H1 (cell line): ENCODE measurements around the gene RERE. TPM values are rescaled to one million over a fixed set of nuclear protein-coding genes. Genes with fewer than 3 reads are reported as not detected.

ENCODE experiments used
- CTCF ChIA-PET: fragments of 300-600 bp; sonication (Branson Sonifier 250); formaldehyde crosslinking; loops from one replicate; lab custom pipeline; 2021; ENCODE audit not compliant: partially characterized antibody; lab: Charles Lee
- POLR2A ChIA-PET: fragments of 300-600 bp; sonication (Branson Sonifier 250); formaldehyde crosslinking; loops from one replicate; lab custom pipeline; 2021; ENCODE audit warnings: inconsistent platforms; ENCODE audit not compliant: partially characterized antibody; lab: Charles Lee
- DNase-seq, 2 experiments: peaks; one replicate each; pipeline versions ENCODE4 v3.0.0 to v3.0.0-alpha.2; 2010 to 2022; ENCODE audit warnings: low spot score in 2 of 2, low read depth in 1 of 2, mixed read lengths in 1 of 2
- FAIRE-seq: peaks from 2 replicates; lab custom pipeline; 2011; peaks lifted over from hg19 to GRCh38; lab: Jason Lieb, UNC
- H2AFZ ChIP-seq: 2 replicates; pipeline ENCODE4 v1.8.1; 2012; ENCODE audit warnings: low read length, inconsistent platforms
- H2AK5ac ChIP-seq: 2 replicates; pipeline ENCODE4 v1.6.1; 2013; ENCODE audit warnings: low read depth, low read length
- H2BK120ac ChIP-seq: replicated peaks from 2 replicates; pipeline ENCODE3; 2013; ENCODE audit warnings: low read depth, low read length, inconsistent platforms
- H2BK12ac ChIP-seq: 2 replicates; pipeline ENCODE4 v1.6.1; 2013; ENCODE audit warnings: low read depth, low read length
- H2BK15ac ChIP-seq: 2 replicates; pipeline ENCODE4 v1.6.1; 2013; ENCODE audit warnings: low read length
- H2BK20ac ChIP-seq: 2 replicates; pipeline ENCODE4 v1.6.1; 2013; ENCODE audit warnings: low read length
- H2BK5ac ChIP-seq: 2 replicates; pipeline ENCODE4 v1.6.1; 2013; ENCODE audit warnings: low read depth, low read length
- H3K14ac ChIP-seq: 2 replicates; pipeline ENCODE4 v1.6.1; 2013; ENCODE audit warnings: inconsistent platforms; ENCODE audit not compliant: insufficient read length
- H3K18ac ChIP-seq: 2 replicates; pipeline ENCODE4 v1.6.1; 2013; ENCODE audit warnings: low read length; ENCODE audit errors: extremely low read depth
- H3K23ac ChIP-seq: 2 replicates; pipeline ENCODE4 v1.6.1; 2013; ENCODE audit warnings: inconsistent platforms; ENCODE audit not compliant: insufficient read length
- H3K23me2 ChIP-seq: 2 replicates; pipeline ENCODE4 v1.6.1; 2013; ENCODE audit warnings: low read depth, low read length
- H3K27ac ChIP-seq: 2 replicates; pipeline ENCODE4 v1.6.1; 2011; ENCODE audit warnings: low read depth, low read length, inconsistent platforms
- H3K27me3 ChIP-seq, 4 experiments: replicated peaks in 1 of 4; 1 replicate in 1 of 4; 2 replicates in 3 of 4; pipeline versions ENCODE4 v1.6.1 to v1.8.1; 2011 to 2013; ENCODE audit warnings: low read length in 3 of 4, mild to moderate bottlenecking in 3 of 4, inconsistent platforms in 2 of 4, mixed read lengths in 2 of 4, moderate library complexity in 1 of 4; ENCODE audit not compliant: control insufficient read depth in 3 of 4, insufficient read depth in 3 of 4; ENCODE audit errors: extremely low read depth in 1 of 4
- H3K36me3 ChIP-seq, 4 experiments: 2 replicates each; pipeline versions ENCODE4 v1.6.1 to v1.8.1; 2011 to 2013; ENCODE audit warnings: mild to moderate bottlenecking in 4 of 4, low read length in 3 of 4, moderate library complexity in 2 of 4, control low read depth in 1 of 4, inconsistent platforms in 1 of 4; ENCODE audit not compliant: insufficient read depth in 4 of 4, control insufficient read depth in 2 of 4
- H3K4ac ChIP-seq: replicated peaks from 2 replicates; pipeline ENCODE3; 2013; ENCODE audit warnings: low read length, low read depth, mixed read lengths, inconsistent platforms; ENCODE audit not compliant: insufficient read length
- H3K4me1 ChIP-seq, 4 experiments: replicated peaks in 1 of 4; 1 replicate in 1 of 4; 2 replicates in 3 of 4; pipeline versions ENCODE4 v1.6.1 to v1.8.1; 2011 to 2013; ENCODE audit warnings: low read length in 3 of 4, inconsistent platforms in 2 of 4, mixed read lengths in 1 of 4; ENCODE audit not compliant: insufficient read depth in 4 of 4, control insufficient read depth in 3 of 4
- H3K4me2 ChIP-seq, 2 experiments: 2 replicates each; pipeline versions ENCODE4 v1.6.1 to v1.8.1; 2011 to 2013; ENCODE audit warnings: low read depth in 2 of 2, low read length in 2 of 2, control low read depth in 1 of 2, inconsistent platforms in 1 of 2, mild to moderate bottlenecking in 1 of 2; ENCODE audit not compliant: insufficient read depth in 1 of 2
- H3K4me3 ChIP-seq, 4 experiments: fragments of 200-600, 300-600 bp in 1 of 4; sonication (generic), shearing (Covaris generic), sonication (Bioruptor Twin) in 1 of 4; 2 replicates each; pipeline versions ENCODE4 v1.5.1 to v1.8.1; 2011 to 2016; ENCODE audit warnings: low read length in 4 of 4, low read depth in 3 of 4, control low read depth in 2 of 4, inconsistent platforms in 2 of 4, mild to moderate bottlenecking in 2 of 4, mixed read lengths in 1 of 4, moderate library complexity in 1 of 4; ENCODE audit not compliant: insufficient read depth in 2 of 4; ENCODE audit errors: extremely low read depth in 1 of 4
- H3K56ac ChIP-seq: replicated peaks from 2 replicates; pipeline ENCODE3; 2013; ENCODE audit warnings: low read depth, mild to moderate bottlenecking, mixed read lengths, low read length, inconsistent platforms; ENCODE audit not compliant: insufficient read length
- H3K79me1 ChIP-seq: 2 replicates; pipeline ENCODE4 v1.6.1; 2013; ENCODE audit warnings: low read depth, low read length, control low read depth
- H3K79me2 ChIP-seq, 2 experiments: 2 replicates each; pipeline versions ENCODE4 v1.6.1 to v1.8.1; 2012 to 2013; ENCODE audit warnings: low read length in 2 of 2, mild to moderate bottlenecking in 2 of 2, inconsistent platforms in 1 of 2; ENCODE audit not compliant: insufficient read depth in 2 of 2, control insufficient read depth in 1 of 2
- H3K9ac ChIP-seq, 4 experiments: replicated peaks in 1 of 4; 1 replicate in 1 of 4; 2 replicates in 3 of 4; pipeline versions ENCODE4 v1.6.1 to v1.8.1; 2011 to 2013; ENCODE audit warnings: low read depth in 3 of 4, low read length in 3 of 4, control low read depth in 2 of 4, mild to moderate bottlenecking in 2 of 4, moderate library complexity in 2 of 4, inconsistent platforms in 1 of 4; ENCODE audit errors: extremely low read depth in 1 of 4
- H3K9me3 ChIP-seq, 2 experiments: 2 replicates each; pipeline versions ENCODE4 v1.6.1 to v1.8.1; 2012 to 2013; ENCODE audit warnings: mild to moderate bottlenecking in 2 of 2, moderate library complexity in 2 of 2, control low read depth in 1 of 2, inconsistent platforms in 1 of 2, low read depth in 1 of 2, low read length in 1 of 2, mixed read lengths in 1 of 2; ENCODE audit not compliant: insufficient read depth in 2 of 2
- H4K20me1 ChIP-seq, 2 experiments: replicated peaks in 1 of 2; 2 replicates each; pipeline versions ENCODE3 to v1.8.1; 2011 to 2013; ENCODE audit warnings: inconsistent platforms in 2 of 2, low read length in 2 of 2, mild to moderate bottlenecking in 1 of 2; ENCODE audit not compliant: insufficient read depth in 2 of 2, control insufficient read depth in 1 of 2
- H4K5ac ChIP-seq: 2 replicates; pipeline ENCODE4 v1.6.1; 2013; ENCODE audit warnings: low read length, low read depth, mixed read lengths, inconsistent platforms; ENCODE audit not compliant: insufficient read length
- H4K8ac ChIP-seq: 2 replicates; pipeline ENCODE4 v1.8.0; 2013; ENCODE audit warnings: mild to moderate bottlenecking, moderate library complexity, low read length, inconsistent platforms; ENCODE audit not compliant: insufficient read depth; ENCODE audit errors: extremely low read depth
- H4K91ac ChIP-seq: replicated peaks from 2 replicates; pipeline ENCODE3; 2013; ENCODE audit warnings: low read length, mixed read lengths, inconsistent platforms; ENCODE audit not compliant: insufficient read length
- CEBPB ChIP-seq: IDR thresholded peaks from 2 replicates; pipeline ENCODE4 v1.6.1; 2012; ENCODE audit warnings: low read depth, low read length
- JUN ChIP-seq: IDR thresholded peaks from 2 replicates; pipeline ENCODE4 v1.6.1; 2011; ENCODE audit warnings: low read depth, mild to moderate bottlenecking, improper control_type of control experiment, low read length
- JUND ChIP-seq: IDR thresholded peaks from 2 replicates; pipeline ENCODE4 v1.6.1; 2011; ENCODE audit warnings: mild to moderate bottlenecking, improper control_type of control experiment, low read length
- RBBP5 ChIP-seq: IDR thresholded peaks from 2 replicates; pipeline ENCODE4 v1.7.1; 2012; ENCODE audit warnings: low read depth, mild to moderate bottlenecking, inconsistent platforms, low read length, moderate library complexity, borderline replicate concordance
- RFX5 ChIP-seq: IDR thresholded peaks from 2 replicates; pipeline ENCODE4 v1.6.1; 2011; ENCODE audit warnings: low read depth, low read length, improper control_type of control experiment, borderline replicate concordance
- SIN3A ChIP-seq, 2 experiments: IDR thresholded peaks in 1 of 2; conservative IDR thresholded peaks in 1 of 2; 2 replicates each; pipeline ENCODE4 v1.6.1; 2011 to 2012; ENCODE audit warnings: low read length in 2 of 2, improper control_type of control experiment in 1 of 2, low read depth in 1 of 2, mild to moderate bottlenecking in 1 of 2
- SUZ12 ChIP-seq: fragments of 200-600 bp; sonication (generic); IDR thresholded peaks from 2 replicates; pipeline ENCODE4 v1.6.1; 2012; ENCODE audit warnings: mild to moderate bottlenecking, inconsistent platforms, low read length, moderate library complexity, mixed read lengths
- WGBS, 2 experiments: shearing (Covaris generic) in 1 of 2; methylation state at CpG; one replicate each; pipeline versions ENCODE4 v1.1.6 to v1.1.7; 2013 to 2015; ENCODE audit warnings: low lambda C conversion rate in 2 of 2, mixed read lengths in 2 of 2, inconsistent platforms in 1 of 2, low coverage in 1 of 2, missing lambda C conversion rate in 1 of 2; ENCODE audit not compliant: insufficient replicate concordance in 2 of 2, insufficient coverage in 1 of 2, insufficient read length in 1 of 2; ENCODE audit errors: extremely low coverage in 1 of 2, missing lambda C conversion rate in 1 of 2; 5-methylcytosine and 5-hydroxymethylcytosine counted together
- polyA plus RNA-seq, 7 experiments: library from polyadenylated mRNA; depleted of rRNA in 3 of 7; stranded (reverse) in 5 of 7; unstranded in 2 of 7; fragments of >200 nt in 5 of 7; fragments of 200-250 nt in 2 of 7; gene quantifications; 1 replicate in 5 of 7; 2 replicates in 1 of 7; 4 replicates in 1 of 7; pipeline versions ENCODE4 v1.2.1 to v1.2.3, GENCODE V29; 2011 to 2013; ENCODE audit warnings: missing spikeins in 2 of 7, mixed read lengths in 2 of 7
- total RNA-seq: library from RNA; stranded (reverse); fragmentation: NEBNext Ultra II Directional; extraction: Animal tissue kit (Norgen Biotek cat#: 25700); gene quantifications from 2 replicates; pipeline ENCODE4 v1.2.1, GENCODE V29; 2021
- TF ChIP-seq, protein P1 (sequence below): IDR thresholded peaks from 2 replicates; pipeline ENCODE4 v1.6.1; 2011; ENCODE audit warnings: low read length, improper control_type of control experiment

The RERE gene
- total and polyA plus RNA-seq, 2 of the 8 experiments (the other 6 are each of a cell fraction or from before 2014, with no cell fraction given): 15.3 to 142 TPM

GRCh38 chr1:8815582-8816151 is 1.8 kb downstream of the RERE start:
- H2BK20ac ChIP-seq: no peak overlapping the region
- peak overlapping the region; percentile 79 to 92 for H3K4me2 ChIP-seq
- no peaks in the 10 kb centered on the region for H3K9me3 ChIP-seq
- no peak overlapping the region for H2AFZ ChIP-seq
- CTCF ChIA-PET: interaction anchor here (0.6 to 3.5 kb wide), 12 partner anchors 10 to 106 kb away, joined by 3 to 27 read pairs (median 4); no protein-coding TSS in a partner anchor
- FAIRE-seq: no peak
- H3K18ac ChIP-seq: 0 out of 2 replicates have a peak overlapping the region, but pooled peaks have one; percentile 62
- peaks cover 18 to 63% of the 10 kb centered on the region in 2 experiments for H3K79me2 ChIP-seq
- no peak overlapping the region for H3K23ac ChIP-seq
- no peak overlapping the region for H2AK5ac ChIP-seq
- H4K20me1 ChIP-seq: peaks cover 6 to 9% of the 10 kb centered on the region in 2 experiments
- no peaks in the 10 kb centered on the region for H3K36me3 ChIP-seq
- H4K5ac ChIP-seq: no peak overlapping the region
- H3K9ac ChIP-seq: peak overlapping the region in 1 of 4 experiments; percentile 61; a peak in 2 of 7 replicates
- peak overlapping the region; percentile 67 for H4K91ac ChIP-seq
- TF ChIP-seq SUZ12 (no peak), RFX5 (no peak), CEBPB (no peak), SIN3A (conservative IDR thresholded peaks at IDR 0.05 in 1 of 2, IDR thresholded peaks at IDR 0.05 in 1 of 2; ENCODE audit: low read depth in 1 of 2, low read length in 2 of 2) (no peak), RBBP5 (no peak), JUND (no peak), JUN (no peak)
- TF ChIP-seq, protein P1, sequence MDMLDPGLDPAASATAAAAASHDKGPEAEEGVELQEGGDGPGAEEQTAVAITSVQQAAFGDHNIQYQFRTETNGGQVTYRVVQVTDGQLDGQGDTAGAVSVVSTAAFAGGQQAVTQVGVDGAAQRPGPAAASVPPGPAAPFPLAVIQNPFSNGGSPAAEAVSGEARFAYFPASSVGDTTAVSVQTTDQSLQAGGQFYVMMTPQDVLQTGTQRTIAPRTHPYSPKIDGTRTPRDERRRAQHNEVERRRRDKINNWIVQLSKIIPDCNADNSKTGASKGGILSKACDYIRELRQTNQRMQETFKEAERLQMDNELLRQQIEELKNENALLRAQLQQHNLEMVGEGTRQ: no peak
- TF ChIP-seq, all 59 proteins: peak for 0
- Histone ChIP-seq H3K14ac (no peak overlapping the region), H3K79me1 (peaks cover 9% of the 10 kb centered on the region; the same call in 1 of the 2 replicates), H3K4me1 (peaks cover 3 to 7% (median 4%) of the 10 kb centered on the region in 4 experiments; a peak in 5 of 7 replicates), H2BK15ac (no peak overlapping the region), H4K8ac (no peak overlapping the region), H2BK5ac (peak overlapping the region; percentile 47; the same call in 1 of the 2 replicates), H3K56ac (no peak overlapping the region), H3K27me3 (no peaks in the 10 kb centered on the region), H3K27ac (no peak overlapping the region), H3K4ac (no peak overlapping the region), H3K23me2 (peaks cover 5% of the 10 kb centered on the region), H2BK120ac (no peak overlapping the region), H3K4me3 (peak overlapping the region; percentile 34 to 95 (median 92)), H2BK12ac (peak overlapping the region; percentile 13; the same call in 1 of the 2 replicates)
- DNase-seq: no peak
- whole genome bisulfite sequencing, 2 experiments: 57% methylated on average over 2 of the region's 2 CpGs; no CpG with 5 or more reads in 1 of the 2 experiments
- POLR2A ChIA-PET: interaction anchor here (0.5 to 1.8 kb wide), 7 partner anchors 12 to 133 kb away, joined by 3 to 8 read pairs (median 3); no protein-coding TSS in a partner anchor
